OCI-LY1 (cell line): Measurements from ENCODE around the gene COL25A1.

Experiments used
- H2AFZ ChIP-seq: fragments of 200-600 bp; sonication (generic), shearing (Covaris generic); 2 replicates; pipeline ENCODE4 v1.6.0; 2014; ENCODE audit warnings: antibody characterized with exemption, mild to moderate bottlenecking, low read length
- H3F3A ChIP-seq: fragments of 200-600 bp; sonication (generic), shearing (Covaris generic); 2 replicates; pipeline ENCODE4 v1.6.0; 2014; ENCODE audit warnings: mild to moderate bottlenecking, antibody characterized with exemption, low read length, moderate library complexity; ENCODE audit not compliant: insufficient read depth
- H3K27ac ChIP-seq: fragments of 200-600 bp; sonication (generic); 2 replicates; pipeline ENCODE4 v1.5.1; 2014; ENCODE audit warnings: low read length, mixed run types, mild to moderate bottlenecking, low read depth; ENCODE audit not compliant: poor library complexity, severe bottlenecking
- H3K27me3 ChIP-seq: fragments of 200-600 bp; sonication (generic); 2 replicates; pipeline ENCODE4 v1.6.0; 2014; ENCODE audit warnings: antibody characterized with exemption, mild to moderate bottlenecking, low read length, moderate library complexity; ENCODE audit not compliant: insufficient read depth
- H3K36me3 ChIP-seq: fragments of 200-600 bp; sonication (generic); 2 replicates; pipeline ENCODE4 v1.6.1; 2014; ENCODE audit warnings: mild to moderate bottlenecking, antibody characterized with exemption, low read length, moderate library complexity, mixed read lengths; ENCODE audit not compliant: insufficient read depth
- H3K4me1 ChIP-seq: fragments of 200-600 bp; sonication (generic); 2 replicates; pipeline ENCODE4 v1.5.1; 2014; ENCODE audit warnings: mild to moderate bottlenecking, low read length, moderate library complexity; ENCODE audit not compliant: insufficient read depth, severe bottlenecking
- H3K4me2 ChIP-seq: fragments of 200-600 bp; sonication (generic), shearing (Covaris generic); 2 replicates; pipeline ENCODE4 v1.6.1; 2014; ENCODE audit warnings: low read length
- H3K4me3 ChIP-seq: fragments of 200-600 bp; sonication (generic); 2 replicates; pipeline ENCODE4 v1.5.1; 2014; ENCODE audit warnings: low read length, low read depth, mild to moderate bottlenecking, mixed read lengths; ENCODE audit not compliant: poor library complexity, severe bottlenecking
- H3K79me2 ChIP-seq: fragments of 200-600 bp; shearing (Covaris generic); 2 replicates; pipeline ENCODE4 v1.6.1; 2016; ENCODE audit warnings: mixed run types, low read length, mixed read lengths; ENCODE audit not compliant: insufficient read depth
- H3K9ac ChIP-seq: fragments of 200-600 bp; sonication (generic), shearing (Covaris generic); 2 replicates; pipeline ENCODE4 v1.6.1; 2014; ENCODE audit warnings: mild to moderate bottlenecking, low read length, mixed read lengths
- H3K9me2 ChIP-seq: fragments of 200-600 bp; sonication (generic), shearing (Covaris generic); 2 replicates; pipeline ENCODE4 v1.6.1; 2014; ENCODE audit warnings: low read depth, mild to moderate bottlenecking, low read length, mixed read lengths
- H3K9me3 ChIP-seq: fragments of 200-600 bp; shearing (Covaris generic); 2 replicates; pipeline ENCODE4 v1.6.1; 2014; ENCODE audit warnings: low read length, mixed read lengths
- H4K20me1 ChIP-seq: fragments of 200-600 bp; sonication (generic), shearing (Covaris generic); 2 replicates; pipeline ENCODE4 v1.6.0; 2016; ENCODE audit warnings: mild to moderate bottlenecking, low read length; ENCODE audit not compliant: insufficient read depth
- EZH2 ChIP-seq: fragments of 200-600 bp; sonication (generic), shearing (Covaris generic); IDR thresholded peaks from 2 replicates; pipeline ENCODE4 v1.8.0; 2017; ENCODE audit warnings: borderline replicate concordance, mixed run types, mild to moderate bottlenecking, antibody characterized with exemption, low read length, moderate library complexity, mixed read lengths
- TF ChIP-seq, protein P1 (sequence below): fragments of 200-600 bp; sonication (generic), shearing (Covaris generic); IDR thresholded peaks from 2 replicates; pipeline ENCODE4 v1.5.1; 2017; ENCODE audit warnings: mild to moderate bottlenecking, antibody characterized with exemption, low read length, moderate library complexity, mixed read lengths

COL25A1 gene

DNA sequence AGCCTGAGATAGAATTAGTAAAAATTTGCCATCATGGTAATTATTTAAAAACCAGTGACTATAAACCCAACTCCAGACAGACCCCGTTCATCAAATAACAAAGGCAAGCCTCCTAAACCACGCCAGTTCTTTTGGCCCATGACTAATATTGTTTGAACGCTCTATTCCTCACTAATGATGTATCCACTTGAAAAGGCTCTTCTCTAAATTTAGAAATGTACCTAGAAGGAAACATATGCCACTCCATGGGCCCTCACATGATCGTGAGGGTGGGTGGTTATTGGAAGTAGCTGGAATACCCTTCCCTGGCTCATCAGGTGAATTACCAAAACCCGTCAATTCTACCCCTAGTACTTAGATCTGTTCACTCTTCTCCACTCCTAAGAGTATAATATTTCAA lies 249.2 kb downstream of the COL25A1 start:
- Histone ChIP-seq H3K9ac (no peak overlapping the region), H4K20me1 (no peaks in the 10 kb centered on the region), H3K27me3 (no peaks in the 10 kb centered on the region), H3K4me1 (no peaks in the 10 kb centered on the region), H2AFZ (no peak overlapping the region), H3K27ac (no peak overlapping the region), H3K9me3 (no peaks in the 10 kb centered on the region), H3K4me2 (no peak overlapping the region), H3K4me3 (no peak overlapping the region), H3K9me2 (no peaks in the 10 kb centered on the region), H3K36me3 (no peaks in the 10 kb centered on the region), H3F3A (no peaks in the 10 kb centered on the region), H3K79me2 (no peaks in the 10 kb centered on the region)
- TF ChIP-seq EZH2, result no peak
- TF ChIP-seq, protein P1, sequence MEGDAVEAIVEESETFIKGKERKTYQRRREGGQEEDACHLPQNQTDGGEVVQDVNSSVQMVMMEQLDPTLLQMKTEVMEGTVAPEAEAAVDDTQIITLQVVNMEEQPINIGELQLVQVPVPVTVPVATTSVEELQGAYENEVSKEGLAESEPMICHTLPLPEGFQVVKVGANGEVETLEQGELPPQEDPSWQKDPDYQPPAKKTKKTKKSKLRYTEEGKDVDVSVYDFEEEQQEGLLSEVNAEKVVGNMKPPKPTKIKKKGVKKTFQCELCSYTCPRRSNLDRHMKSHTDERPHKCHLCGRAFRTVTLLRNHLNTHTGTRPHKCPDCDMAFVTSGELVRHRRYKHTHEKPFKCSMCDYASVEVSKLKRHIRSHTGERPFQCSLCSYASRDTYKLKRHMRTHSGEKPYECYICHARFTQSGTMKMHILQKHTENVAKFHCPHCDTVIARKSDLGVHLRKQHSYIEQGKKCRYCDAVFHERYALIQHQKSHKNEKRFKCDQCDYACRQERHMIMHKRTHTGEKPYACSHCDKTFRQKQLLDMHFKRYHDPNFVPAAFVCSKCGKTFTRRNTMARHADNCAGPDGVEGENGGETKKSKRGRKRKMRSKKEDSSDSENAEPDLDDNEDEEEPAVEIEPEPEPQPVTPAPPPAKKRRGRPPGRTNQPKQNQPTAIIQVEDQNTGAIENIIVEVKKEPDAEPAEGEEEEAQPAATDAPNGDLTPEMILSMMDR, result no peak

DNA sequence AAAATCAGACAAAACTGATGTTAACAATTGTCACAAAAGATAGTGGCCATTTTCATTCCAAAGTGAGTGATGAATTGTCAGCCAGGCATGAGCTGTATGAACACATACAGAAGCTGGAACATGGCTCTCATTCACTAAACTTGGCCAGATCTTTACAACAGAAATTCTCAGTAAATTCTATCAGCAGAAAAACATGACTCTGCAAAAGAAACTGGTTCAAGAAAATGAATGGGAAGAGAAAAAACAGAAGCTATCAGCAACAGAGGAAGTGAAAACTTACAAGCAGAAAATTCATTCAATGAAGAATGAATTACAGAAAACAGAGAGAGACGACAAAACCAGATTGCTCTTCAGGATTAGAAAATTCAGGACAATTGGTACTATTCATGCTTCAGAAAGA lies 249.6 kb downstream of the COL25A1 start:
- no peak overlapping the region for H3K9ac ChIP-seq
- no peaks in the 10 kb centered on the region for H3K27me3 ChIP-seq
- H3K4me2 ChIP-seq, result no peak overlapping the region

DNA sequence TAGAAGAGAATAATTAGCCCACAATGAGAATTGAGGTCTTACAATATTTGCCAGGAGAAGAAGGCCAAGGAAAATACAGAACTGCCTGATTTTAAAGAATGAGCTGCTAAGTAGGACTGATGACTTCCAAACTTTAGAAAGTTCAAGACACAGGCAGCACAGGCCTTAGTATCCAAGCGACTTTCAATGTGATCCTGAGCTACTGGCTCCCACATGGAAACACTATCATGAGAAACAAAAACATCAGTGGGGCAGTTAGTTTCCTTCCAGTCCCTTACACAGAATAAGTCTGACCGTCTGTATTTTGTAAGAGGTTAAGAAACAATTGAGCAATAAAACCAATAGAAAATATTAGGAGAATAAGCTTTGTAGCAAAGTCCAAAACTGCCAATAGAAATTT lies 251.4 kb downstream of the COL25A1 start:
- H3K79me2 ChIP-seq, result no peaks in the 10 kb centered on the region
- H3K4me2 ChIP-seq, result no peak overlapping the region
- H3K9ac ChIP-seq, result no peak overlapping the region
- no peaks in the 10 kb centered on the region for H3K36me3 ChIP-seq
- H3K4me3 ChIP-seq, result no peak overlapping the region
- no peak overlapping the region for H2AFZ ChIP-seq
- H3K4me1 ChIP-seq, result no peaks in the 10 kb centered on the region
- H4K20me1 ChIP-seq, result no peaks in the 10 kb centered on the region
- no peak overlapping the region for H3K27ac ChIP-seq
- no peaks in the 10 kb centered on the region for H3K9me3 ChIP-seq
- TF ChIP-seq, protein P1, result no peak
- no peak for TF ChIP-seq EZH2
- no peaks in the 10 kb centered on the region for H3K27me3 ChIP-seq
- no peaks in the 10 kb centered on the region for H3K9me2 ChIP-seq
- no peaks in the 10 kb centered on the region for H3F3A ChIP-seq

More for the DNA sequence above, 249.6 kb downstream of the COL25A1 start:
- H3K4me1 ChIP-seq, result no peaks in the 10 kb centered on the region
- no peaks in the 10 kb centered on the region for H3F3A ChIP-seq
- H3K9me2 ChIP-seq, result no peaks in the 10 kb centered on the region
- no peak overlapping the region for H3K27ac ChIP-seq
- TF ChIP-seq, protein P1, result no peak
- no peak for TF ChIP-seq EZH2
- no peaks in the 10 kb centered on the region for H3K9me3 ChIP-seq
- H3K36me3 ChIP-seq, result no peaks in the 10 kb centered on the region
- no peaks in the 10 kb centered on the region for H3K79me2 ChIP-seq
- H2AFZ ChIP-seq, result no peak overlapping the region
- no peak overlapping the region for H3K4me3 ChIP-seq
- no peaks in the 10 kb centered on the region for H4K20me1 ChIP-seq
